ENCODE measurements around the gene PPIP5K2. TPM values are rescaled to one million over a fixed set of nuclear protein-coding genes. Genes with fewer than 3 reads are reported as not detected.

The PPIP5K2 gene
- total RNA-seq, 1 experiment from 2014 or later: 29.7 TPM

DNA sequence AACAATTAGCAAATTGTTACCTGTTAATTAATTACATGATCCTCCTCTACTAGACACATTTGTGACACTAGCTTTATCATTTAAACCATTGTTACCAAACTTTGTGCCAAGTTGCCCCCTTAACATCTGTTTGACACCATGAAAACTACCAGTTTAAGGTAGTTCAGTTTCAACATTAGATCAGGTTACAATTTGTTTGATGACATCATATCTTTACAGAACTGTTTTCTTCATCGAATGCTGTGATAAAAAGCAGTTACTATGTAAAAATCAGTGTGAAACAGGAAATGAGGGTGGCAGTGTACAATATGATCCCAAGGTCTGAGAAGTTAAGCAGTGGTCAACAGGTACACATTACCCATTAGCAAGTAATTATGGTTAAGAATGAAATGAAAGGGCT, 17.9 kb upstream of the PPIP5K2 start:
- H3K4me1 Mint-ChIP-seq (ENCODE audit: insufficient read depth, unreplicated experiment): no peaks in the 10 kb centered on the region
- peaks cover 21% of the 10 kb centered on the region for H3K36me3 Mint-ChIP-seq (ENCODE audit: insufficient read depth, unreplicated experiment)
- no peak for DNase-seq (ENCODE audit: unreplicated experiment)
- no peak overlapping the region for H3K4me3 Mint-ChIP-seq (ENCODE audit: unreplicated experiment)
- TF ChIP-seq, protein P1, sequence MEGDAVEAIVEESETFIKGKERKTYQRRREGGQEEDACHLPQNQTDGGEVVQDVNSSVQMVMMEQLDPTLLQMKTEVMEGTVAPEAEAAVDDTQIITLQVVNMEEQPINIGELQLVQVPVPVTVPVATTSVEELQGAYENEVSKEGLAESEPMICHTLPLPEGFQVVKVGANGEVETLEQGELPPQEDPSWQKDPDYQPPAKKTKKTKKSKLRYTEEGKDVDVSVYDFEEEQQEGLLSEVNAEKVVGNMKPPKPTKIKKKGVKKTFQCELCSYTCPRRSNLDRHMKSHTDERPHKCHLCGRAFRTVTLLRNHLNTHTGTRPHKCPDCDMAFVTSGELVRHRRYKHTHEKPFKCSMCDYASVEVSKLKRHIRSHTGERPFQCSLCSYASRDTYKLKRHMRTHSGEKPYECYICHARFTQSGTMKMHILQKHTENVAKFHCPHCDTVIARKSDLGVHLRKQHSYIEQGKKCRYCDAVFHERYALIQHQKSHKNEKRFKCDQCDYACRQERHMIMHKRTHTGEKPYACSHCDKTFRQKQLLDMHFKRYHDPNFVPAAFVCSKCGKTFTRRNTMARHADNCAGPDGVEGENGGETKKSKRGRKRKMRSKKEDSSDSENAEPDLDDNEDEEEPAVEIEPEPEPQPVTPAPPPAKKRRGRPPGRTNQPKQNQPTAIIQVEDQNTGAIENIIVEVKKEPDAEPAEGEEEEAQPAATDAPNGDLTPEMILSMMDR (IDR thresholded peaks at IDR 0.05; ENCODE audit: unreplicated experiment): no peak
- ChIA-PET CTCF (interaction anchor here (0.6 to 0.7 kb wide), 3 partner anchors 99 to 566 kb away, joined by 3 to 4 read pairs (median 3); no protein-coding TSS in a partner anchor), POLR2A (interaction anchor here (1.5 kb wide), 1 partner anchor 18 kb away, joined by 9 read pairs; the partner anchor contains the start of genes GIN1 and PPIP5K2)
- H3K27ac Mint-ChIP-seq (ENCODE audit: low read depth, unreplicated experiment): no peak overlapping the region
- BruUV-seq (replicated peaks): no TSS peak
- no peaks in the 10 kb centered on the region for H3K27me3 Mint-ChIP-seq (ENCODE audit: insufficient read depth, unreplicated experiment)
- H3K9me3 Mint-ChIP-seq (ENCODE audit: unreplicated experiment): no peaks in the 10 kb centered on the region
- intact Hi-C loops (cut with micrococcal nuclease): no loop called here

DNA sequence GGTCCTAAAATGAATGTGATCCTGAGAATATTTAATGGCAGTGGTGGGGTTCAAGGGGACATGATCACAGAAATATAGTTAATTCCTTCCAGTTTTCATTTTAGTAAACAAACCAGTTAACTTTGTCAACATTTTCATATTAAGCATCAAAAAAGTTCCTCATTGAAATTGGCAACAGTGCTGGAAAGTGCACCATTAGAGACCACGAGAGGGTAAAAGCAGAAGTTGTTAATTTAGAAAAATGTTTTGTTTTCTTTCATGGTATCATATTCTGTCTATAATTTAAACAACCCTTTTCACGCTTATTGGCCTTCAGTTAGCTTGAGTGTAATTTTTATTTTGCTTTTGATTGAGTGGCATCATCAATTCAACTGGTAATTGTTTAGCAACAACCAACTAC, 12.0 kb upstream of the PPIP5K2 start:
- no TSS peak for BruUV-seq (replicated peaks)
- H3K36me3 Mint-ChIP-seq (ENCODE audit: insufficient read depth, unreplicated experiment): peaks cover 6% of the 10 kb centered on the region
- H3K27me3 Mint-ChIP-seq (ENCODE audit: insufficient read depth, unreplicated experiment): no peaks in the 10 kb centered on the region
- TF ChIP-seq, protein P1 (IDR thresholded peaks at IDR 0.05; ENCODE audit: unreplicated experiment): no peak
- no peaks in the 10 kb centered on the region for H3K4me1 Mint-ChIP-seq (ENCODE audit: insufficient read depth, unreplicated experiment)
- H3K4me3 Mint-ChIP-seq (ENCODE audit: unreplicated experiment): no peak overlapping the region
- intact Hi-C loops (cut with micrococcal nuclease): no loop called here
- no peaks in the 10 kb centered on the region for H3K9me3 Mint-ChIP-seq (ENCODE audit: unreplicated experiment)
- POLR2A ChIA-PET: interaction anchor here (5.9 kb wide), 1 partner anchor 12 kb away, joined by 29 read pairs; the partner anchor contains the start of genes GIN1 and PPIP5K2
- H3K27ac Mint-ChIP-seq (ENCODE audit: low read depth, unreplicated experiment): no peak overlapping the region
- CTCF ChIA-PET: no interaction called here
- DNase-seq (ENCODE audit: unreplicated experiment): no peak

DNA sequence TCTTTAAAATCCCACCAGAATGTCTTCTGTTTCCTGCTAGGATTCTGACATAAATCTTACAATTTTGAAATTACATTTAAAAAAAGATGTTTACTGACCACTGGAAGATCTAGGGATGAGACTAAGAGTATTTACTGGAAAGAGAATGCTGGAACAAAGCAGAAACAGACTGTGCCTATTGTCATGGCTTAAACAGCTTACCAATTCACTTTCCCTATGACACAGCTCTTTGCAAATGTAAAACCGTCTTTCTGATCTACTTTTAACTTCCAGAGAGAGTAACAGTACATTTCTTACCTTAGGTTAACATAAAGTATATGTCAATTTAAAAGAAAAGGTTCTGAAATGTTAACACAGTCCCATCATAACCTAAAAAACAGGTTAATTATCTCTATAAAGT, 10.8 kb upstream of the PPIP5K2 start:
- Mint-ChIP-seq H3K27ac (ENCODE audit: low read depth, unreplicated experiment) (no peak overlapping the region), H3K27me3 (ENCODE audit: insufficient read depth, unreplicated experiment) (no peaks in the 10 kb centered on the region)

DNA sequence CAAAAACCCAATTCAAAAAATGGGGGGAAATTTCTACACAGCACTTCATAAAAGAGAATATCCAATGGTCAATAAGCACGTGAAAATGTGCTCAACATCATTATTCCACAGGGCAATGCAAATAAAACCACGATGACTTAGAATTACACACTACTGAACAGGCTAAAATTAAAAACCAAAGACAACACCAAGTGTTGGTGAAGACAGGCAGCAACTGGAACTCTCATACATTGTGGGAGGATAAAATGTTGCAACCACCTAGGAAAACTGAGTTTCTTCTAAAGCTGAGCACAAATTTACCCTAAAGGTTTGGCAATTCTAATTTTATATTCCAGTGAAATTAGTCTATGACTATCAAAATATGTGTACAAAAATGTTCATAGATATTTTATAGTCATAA, 9.7 kb upstream of the PPIP5K2 start:
- TF ChIP-seq, protein P1 (IDR thresholded peaks at IDR 0.05; ENCODE audit: unreplicated experiment): no peak
- CTCF ChIA-PET: no interaction called here
- H3K27me3 Mint-ChIP-seq (ENCODE audit: insufficient read depth, unreplicated experiment): no peaks in the 10 kb centered on the region
- intact Hi-C loops (cut with micrococcal nuclease): no loop called here
- POLR2A ChIA-PET: no interaction called here
- no TSS peak for BruUV-seq (replicated peaks)
- no peak overlapping the region for H3K27ac Mint-ChIP-seq (ENCODE audit: low read depth, unreplicated experiment)
- H3K4me1 Mint-ChIP-seq (ENCODE audit: insufficient read depth, unreplicated experiment): no peaks in the 10 kb centered on the region
- DNase-seq (ENCODE audit: unreplicated experiment): no peak
- no peak overlapping the region for H3K4me3 Mint-ChIP-seq (ENCODE audit: unreplicated experiment)
- H3K9me3 Mint-ChIP-seq (ENCODE audit: unreplicated experiment): no peaks in the 10 kb centered on the region
- H3K36me3 Mint-ChIP-seq (ENCODE audit: insufficient read depth, unreplicated experiment): no peaks in the 10 kb centered on the region

More for the DNA sequence above, 10.8 kb upstream of the PPIP5K2 start:
- Mint-ChIP-seq H3K4me3 (ENCODE audit: unreplicated experiment) (no peak overlapping the region), H3K9me3 (ENCODE audit: unreplicated experiment) (no peaks in the 10 kb centered on the region), H3K36me3 (ENCODE audit: insufficient read depth, unreplicated experiment) (no peaks in the 10 kb centered on the region), H3K4me1 (ENCODE audit: insufficient read depth, unreplicated experiment) (no peaks in the 10 kb centered on the region)
- no TSS peak for BruUV-seq (replicated peaks)
- intact Hi-C loops (cut with micrococcal nuclease): no loop called here
- POLR2A ChIA-PET: interaction anchor here (5.9 kb wide), 1 partner anchor 10 kb away, joined by 29 read pairs; the partner anchor contains the start of genes GIN1 and PPIP5K2
- no peak for DNase-seq (ENCODE audit: unreplicated experiment)
- CTCF ChIA-PET: interaction anchor here (0.6 to 0.7 kb wide), 2 partner anchors 37 to 50 kb away, joined by 3 read pairs; no protein-coding TSS in a partner anchor
- TF ChIP-seq, protein P1 (IDR thresholded peaks at IDR 0.05; ENCODE audit: unreplicated experiment): no peak

Data from MCF 10A (cell line).